Erythroblast (primary cell): ENCODE results near the gene GARS1.

Source experiments
- DNase-seq, 2 experiments: peaks; one replicate each; lab custom pipeline; 2025; lab: John Stamatoyannopoulos, UW
- GATA1 ChIP-seq: IDR thresholded peaks from 2 replicates; pipeline ENCODE4 v1.6.1; 2011; ENCODE audit warnings: low read depth, mild to moderate bottlenecking, control low read depth, low read length, moderate library complexity
- POLR2A ChIP-seq: IDR thresholded peaks from 2 replicates; pipeline ENCODE4 v1.6.1; 2011; ENCODE audit warnings: mild to moderate bottlenecking, low read length

The GARS1 gene

GRCh38 chr7:30660331-30661255 lies 65.9 kb downstream of the GARS1 start:
- TF ChIP-seq POLR2A (no peak), GATA1 (no peak)
- DNase-seq: no peak

GRCh38 chr7:30661926-30662325 lies 67.2 kb downstream of the GARS1 start:
- no peak for TF ChIP-seq GATA1
- no peak for TF ChIP-seq POLR2A
- no peak for DNase-seq

- DNase-seq: no peak
- no peak for TF ChIP-seq POLR2A
- no peak for TF ChIP-seq GATA1
Observed at GRCh38 chr7:30662431-30662939, 67.8 kb downstream of the GARS1 start.

GRCh38 chr7:30663414-30663813 lies 68.7 kb downstream of the GARS1 start:
- TF ChIP-seq GATA1 (no peak), POLR2A (no peak)
- DNase-seq: no peak

- DNase-seq: no peak
- TF ChIP-seq POLR2A (no peak), GATA1 (no peak)
Observed at GRCh38 chr7:30664184-30664885, 69.7 kb downstream of the GARS1 start.

GRCh38 chr7:30665043-30665442 lies 70.4 kb downstream of the GARS1 start:
- TF ChIP-seq GATA1 (no peak), POLR2A (no peak)
- no peak for DNase-seq

- TF ChIP-seq GATA1: no peak
- TF ChIP-seq POLR2A: no peak
Observed at GRCh38 chr7:30665449-30665848, 70.8 kb downstream of the GARS1 start.

GRCh38 chr7:30667172-30667571 lies 72.5 kb downstream of the GARS1 start:
- no peak for DNase-seq

More at GRCh38 chr7:30665449-30665848, 70.8 kb downstream of the GARS1 start:
- DNase-seq: no peak

GRCh38 chr7:30668102-30668501 lies 73.4 kb downstream of the GARS1 start:
- TF ChIP-seq GATA1: no peak
- TF ChIP-seq POLR2A: no peak
- no peak for DNase-seq

More at GRCh38 chr7:30667172-30667571, 72.5 kb downstream of the GARS1 start:
- no peak for TF ChIP-seq POLR2A
- TF ChIP-seq GATA1: no peak

GRCh38 chr7:30671793-30672465 lies 77.3 kb downstream of the GARS1 start:
- TF ChIP-seq POLR2A: no peak
- no peak for TF ChIP-seq GATA1
- peak; percentile 55 to 56 for DNase-seq

GRCh38 chr7:30674420-30674819 lies 79.7 kb downstream of the GARS1 start:
- TF ChIP-seq GATA1: no peak
- no peak for TF ChIP-seq POLR2A
- DNase-seq: no peak

GRCh38 chr7:30674876-30675275 lies 80.2 kb downstream of the GARS1 start:
- no peak for DNase-seq
- no peak for TF ChIP-seq POLR2A
- no peak for TF ChIP-seq GATA1

GRCh38 chr7:30678805-30679204 lies 84.1 kb downstream of the GARS1 start:
- no peak for TF ChIP-seq POLR2A
- TF ChIP-seq GATA1: no peak

GRCh38 chr7:30679664-30680063 lies 85.0 kb downstream of the GARS1 start:
- no peak for DNase-seq
- TF ChIP-seq GATA1 (no peak), POLR2A (no peak)

More at GRCh38 chr7:30678805-30679204, 84.1 kb downstream of the GARS1 start:
- DNase-seq: no peak
